Gastroesophageal sphincter (tissue), 2 donors: Measurements from ENCODE around the gene MFAP2.

Experiments
- EP300 ChIP-seq: sonication (generic); formaldehyde crosslinking; IDR thresholded peaks from one replicate; pipeline ENCODE4 v1.6.1; 2017; ENCODE audit warnings: antibody characterized with exemption, mild to moderate bottlenecking
- POLR2A ChIP-seq, 2 donors: fragments of 450-650 bp; IDR thresholded peaks; one replicate each; pipeline ENCODE4 v1.6.1; 2017; ENCODE audit warnings: antibody characterized with exemption in 2 of 2, mild to moderate bottlenecking in 2 of 2, moderate library complexity in 1 of 2

GRCh38 chr1:16925635-16926490, 54.6 kb downstream of the MFAP2 start:
- TF ChIP-seq POLR2A (IDR thresholded peaks at IDR 0.05) (no peak), EP300 (no peak)
